NB4 (cell line): ENCODE results near the gene RHBDF1.

ENCODE experiments used
- CTCF ChIP-seq: IDR thresholded peaks from one replicate; pipeline ENCODE4 v1.5.1; 2012; ENCODE audit warnings: low read depth, low read length
- MAX ChIP-seq: IDR thresholded peaks from 2 replicates; pipeline ENCODE4 v1.6.1; 2011; ENCODE audit warnings: low read depth, low read length
- MYC ChIP-seq: IDR thresholded peaks from 2 replicates; pipeline ENCODE4 v1.6.1; 2011; ENCODE audit warnings: low read depth, low read length
- POLR2A ChIP-seq: IDR thresholded peaks from 2 replicates; pipeline ENCODE4 v1.6.1; 2011; ENCODE audit warnings: mild to moderate bottlenecking; ENCODE audit not compliant: insufficient read length; ENCODE audit errors: extremely low read depth

GRCh38 chr16:64914-65255, 7.5 kb downstream of the RHBDF1 start:
- no peak for TF ChIP-seq CTCF
- no peak for TF ChIP-seq POLR2A
- TF ChIP-seq MAX = no peak
- TF ChIP-seq MYC = no peak
